HEK293 (cell line): ENCODE measurements around the gene KIF27.
"Not testable (repeated sequence)": the region's sequence is repeated elsewhere in the genome, so short reads cannot be mapped to it uniquely, and the experiment has no call there.

ENCODE experiments used
- CTCF ChIA-PET: fragments of 350-600 bp; formaldehyde crosslinking; extraction: SDS; loops from one replicate; lab custom pipeline; 2021; ENCODE audit warnings: antibody characterized with exemption; lab: Yijun Ruan, JAX
- POLR2A ChIA-PET: fragments of 300-600 bp; formaldehyde crosslinking; extraction: SDS; loops from one replicate; lab custom pipeline; 2020; ENCODE audit warnings: antibody characterized with exemption, inconsistent platforms; lab: Yijun Ruan, JAX
- H3K27ac ChIP-seq: fragments of 200-500 bp; sonication (Bioruptor generic); 2 replicates; pipeline ENCODE4 v1.5.1; 2014; ENCODE audit warnings: low read depth, low read length, control low read depth, inconsistent platforms; ENCODE audit errors: extremely low read depth
- H3K36me3 ChIP-seq, 2 experiments: fragments of 200-500 bp in 1 of 2; sonication (Bioruptor generic) in 1 of 2; 1 replicate in 1 of 2; 2 replicates in 1 of 2; pipeline ENCODE4 v1.5.1; 2014 to 2017; ENCODE audit warnings: inconsistent platforms in 2 of 2, low read length in 2 of 2; ENCODE audit not compliant: control insufficient read depth in 2 of 2, insufficient read depth in 1 of 2
- H3K4me1 ChIP-seq: fragments of 200-500 bp; sonication (Bioruptor generic); 2 replicates; pipeline ENCODE4 v1.5.1; 2014; ENCODE audit warnings: mild to moderate bottlenecking, low read length, inconsistent platforms; ENCODE audit not compliant: control insufficient read depth, insufficient read depth
- H3K4me3 ChIP-seq: 2 replicates; pipeline ENCODE4 v1.5.1; 2011; ENCODE audit warnings: low read depth, mild to moderate bottlenecking, control low read depth, low read length, moderate library complexity
- H3K9me3 ChIP-seq: fragments of 200-500 bp; sonication (Bioruptor generic); 2 replicates; pipeline ENCODE4 v1.5.1; 2014; ENCODE audit warnings: low read depth, low read length, inconsistent platforms; ENCODE audit not compliant: control insufficient read depth, insufficient read depth
- GLI4 ChIP-seq: fragments of 450-650 bp; formaldehyde crosslinking; IDR thresholded peaks from 2 replicates; pipeline ENCODE4 v1.5.1; 2016; ENCODE audit warnings: missing biosample characterization, missing genetic modification characterization
- HOXD13 ChIP-seq: sonication (generic); formaldehyde crosslinking; IDR thresholded peaks from 2 replicates; pipeline ENCODE4 v1.8.0; 2022; ENCODE audit warnings: missing genetic modification reagents, borderline replicate concordance
- MEIS1 ChIP-seq: sonication (generic); formaldehyde crosslinking; IDR thresholded peaks from 2 replicates; pipeline ENCODE4 v1.8.1; 2022; ENCODE audit warnings: missing genetic modification reagents, mild to moderate bottlenecking, borderline replicate concordance
- SP7 ChIP-seq: fragments of 450-650 bp; formaldehyde crosslinking; IDR thresholded peaks from 2 replicates; pipeline ENCODE4 v1.5.1; 2016; ENCODE audit warnings: missing biosample characterization, missing genetic modification characterization
- TRIM28 ChIP-seq: IDR thresholded peaks from 2 replicates; pipeline ENCODE4 v1.6.1; 2011; ENCODE audit warnings: low read length, control low read depth, borderline replicate concordance
- YY2 ChIP-seq: fragments of 450-650 bp; formaldehyde crosslinking; IDR thresholded peaks from 2 replicates; pipeline ENCODE4 v1.5.1; 2016; ENCODE audit warnings: missing biosample characterization, missing genetic modification characterization
- ZBTB20 ChIP-seq: fragments of 450-650 bp; formaldehyde crosslinking; IDR thresholded peaks from 2 replicates; pipeline ENCODE4 v1.5.1; 2016; ENCODE audit warnings: missing biosample characterization, missing genetic modification characterization
- ZNF140 ChIP-seq: fragments of 450-650 bp; formaldehyde crosslinking; IDR thresholded peaks from 2 replicates; pipeline ENCODE4 v1.5.1; 2016; ENCODE audit warnings: missing biosample characterization, missing genetic modification characterization
- ZNF146 ChIP-seq: fragments of 450-650 bp; formaldehyde crosslinking; IDR thresholded peaks from 2 replicates; pipeline ENCODE4 v1.5.1; 2016; ENCODE audit warnings: missing biosample characterization, missing genetic modification characterization
- ZNF37A ChIP-seq: fragments of 450-650 bp; IDR thresholded peaks from 2 replicates; pipeline ENCODE4 v1.5.1; 2018; ENCODE audit warnings: missing biosample characterization, missing genetic modification characterization
- ZNF626 ChIP-seq: fragments of 450-650 bp; sonication (Bioruptor Pico); formaldehyde crosslinking; IDR thresholded peaks from 2 replicates; pipeline ENCODE4 v1.5.1; 2018; ENCODE audit warnings: missing biosample characterization, missing genetic modification characterization, inconsistent platforms
- ZNF660 ChIP-seq: fragments of 450-650 bp; IDR thresholded peaks from 2 replicates; pipeline ENCODE4 v1.5.1; 2018; ENCODE audit warnings: missing biosample characterization, mild to moderate bottlenecking, missing genetic modification characterization
- ZNF776 ChIP-seq: fragments of 450-650 bp; formaldehyde crosslinking; IDR thresholded peaks from 2 replicates; pipeline ENCODE4 v1.5.0; 2017; ENCODE audit warnings: missing biosample characterization, missing genetic modification characterization, borderline replicate concordance
- ZNF777 ChIP-seq: fragments of 450-650 bp; formaldehyde crosslinking; IDR thresholded peaks from 2 replicates; pipeline ENCODE4 v1.5.1; 2017; ENCODE audit warnings: missing biosample characterization, missing genetic modification characterization, borderline replicate concordance
- TF ChIP-seq, protein P1 (sequence below): fragments of 450-650 bp; formaldehyde crosslinking; IDR thresholded peaks from 2 replicates; pipeline ENCODE4 v1.5.1; 2016; ENCODE audit warnings: missing biosample characterization, missing genetic modification characterization
- TF ChIP-seq, protein P2 (sequence below): fragments of 450-650 bp; formaldehyde crosslinking; IDR thresholded peaks from 2 replicates; pipeline ENCODE4 v1.5.1; 2016; ENCODE audit warnings: missing biosample characterization, missing genetic modification characterization
- TF ChIP-seq, protein P3 (sequence below): fragments of 450-650 bp; formaldehyde crosslinking; IDR thresholded peaks from 2 replicates; pipeline ENCODE4 v1.5.1; 2016; ENCODE audit warnings: missing biosample characterization, missing genetic modification characterization, borderline replicate concordance
- TF ChIP-seq, protein P4 (sequence below): fragments of 450-650 bp; formaldehyde crosslinking; IDR thresholded peaks from 2 replicates; pipeline ENCODE4 v1.5.1; 2016; ENCODE audit warnings: missing biosample characterization, missing genetic modification characterization
- TF ChIP-seq, protein P5 (sequence below): fragments of 450-650 bp; formaldehyde crosslinking; IDR thresholded peaks from 2 replicates; pipeline ENCODE4 v1.5.1; 2016; ENCODE audit warnings: missing biosample characterization, missing genetic modification characterization
- TF ChIP-seq, protein P6 (sequence below): fragments of 450-650 bp; formaldehyde crosslinking; IDR thresholded peaks from 2 replicates; pipeline ENCODE4 v1.5.1; 2016; ENCODE audit warnings: missing biosample characterization, missing genetic modification characterization

The KIF27 gene

DNA sequence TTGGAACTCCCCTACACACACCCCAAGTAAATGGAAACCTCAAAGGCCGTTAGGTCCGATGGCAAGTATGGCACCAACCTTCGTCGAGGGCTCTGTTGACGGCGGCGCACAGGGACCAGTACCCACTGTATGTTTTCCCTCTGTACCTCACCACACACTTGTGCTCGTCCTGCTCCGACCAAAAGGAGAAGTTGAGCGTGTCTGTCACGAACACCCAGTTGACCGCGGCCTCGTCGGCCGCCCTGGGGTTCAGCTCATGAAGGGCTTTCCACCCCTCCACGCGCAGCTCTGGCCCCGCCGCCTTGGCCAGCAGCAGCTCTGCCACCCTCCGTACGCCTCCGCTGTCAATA, 34.8 kb upstream of the KIF27 start (continued):
- TF ChIP-seq ZNF660 = no peak
- no peak for TF ChIP-seq ZNF37A
- TF ChIP-seq ZBTB20 (tag by site-specific recombination) = peak; percentile 24; the same call in 1 of the 2 replicates
- TF ChIP-seq, protein P1, sequence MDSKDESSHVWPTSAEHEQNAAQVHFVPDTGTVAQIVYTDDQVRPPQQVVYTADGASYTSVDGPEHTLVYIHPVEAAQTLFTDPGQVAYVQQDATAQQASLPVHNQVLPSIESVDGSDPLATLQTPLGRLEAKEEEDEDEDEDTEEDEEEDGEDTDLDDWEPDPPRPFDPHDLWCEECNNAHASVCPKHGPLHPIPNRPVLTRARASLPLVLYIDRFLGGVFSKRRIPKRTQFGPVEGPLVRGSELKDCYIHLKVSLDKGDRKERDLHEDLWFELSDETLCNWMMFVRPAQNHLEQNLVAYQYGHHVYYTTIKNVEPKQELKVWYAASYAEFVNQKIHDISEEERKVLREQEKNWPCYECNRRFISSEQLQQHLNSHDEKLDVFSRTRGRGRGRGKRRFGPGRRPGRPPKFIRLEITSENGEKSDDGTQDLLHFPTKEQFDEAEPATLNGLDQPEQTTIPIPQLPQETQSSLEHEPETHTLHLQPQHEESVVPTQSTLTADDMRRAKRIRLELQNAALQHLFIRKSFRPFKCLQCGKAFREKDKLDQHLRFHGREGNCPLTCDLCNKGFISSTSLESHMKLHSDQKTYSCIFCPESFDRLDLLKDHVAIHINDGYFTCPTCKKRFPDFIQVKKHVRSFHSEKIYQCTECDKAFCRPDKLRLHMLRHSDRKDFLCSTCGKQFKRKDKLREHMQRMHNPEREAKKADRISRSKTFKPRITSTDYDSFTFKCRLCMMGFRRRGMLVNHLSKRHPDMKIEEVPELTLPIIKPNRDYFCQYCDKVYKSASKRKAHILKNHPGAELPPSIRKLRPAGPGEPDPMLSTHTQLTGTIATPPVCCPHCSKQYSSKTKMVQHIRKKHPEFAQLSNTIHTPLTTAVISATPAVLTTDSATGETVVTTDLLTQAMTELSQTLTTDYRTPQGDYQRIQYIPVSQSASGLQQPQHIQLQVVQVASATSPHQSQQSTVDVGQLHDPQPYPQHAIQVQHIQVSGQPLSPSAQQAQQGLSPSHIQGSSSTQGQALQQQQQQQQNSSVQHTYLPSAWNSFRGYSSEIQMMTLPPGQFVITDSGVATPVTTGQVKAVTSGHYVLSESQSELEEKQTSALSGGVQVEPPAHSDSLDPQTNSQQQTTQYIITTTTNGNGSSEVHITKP (tag by site-specific recombination) = no peak; the same call in 1 of the 2 replicates
- TF ChIP-seq MEIS1 (CRISPR knock-in tag) = no peak
- TF ChIP-seq ZNF777 = 0 out of 2 replicates have a peak, but pooled peaks have one; percentile 36
- TF ChIP-seq ZNF776 (tag by site-specific recombination) = no peak
- no peak for TF ChIP-seq ZNF140 (tag by site-specific recombination)
- no peak for TF ChIP-seq HOXD13 (CRISPR knock-in tag)
- TF ChIP-seq, protein P2, sequence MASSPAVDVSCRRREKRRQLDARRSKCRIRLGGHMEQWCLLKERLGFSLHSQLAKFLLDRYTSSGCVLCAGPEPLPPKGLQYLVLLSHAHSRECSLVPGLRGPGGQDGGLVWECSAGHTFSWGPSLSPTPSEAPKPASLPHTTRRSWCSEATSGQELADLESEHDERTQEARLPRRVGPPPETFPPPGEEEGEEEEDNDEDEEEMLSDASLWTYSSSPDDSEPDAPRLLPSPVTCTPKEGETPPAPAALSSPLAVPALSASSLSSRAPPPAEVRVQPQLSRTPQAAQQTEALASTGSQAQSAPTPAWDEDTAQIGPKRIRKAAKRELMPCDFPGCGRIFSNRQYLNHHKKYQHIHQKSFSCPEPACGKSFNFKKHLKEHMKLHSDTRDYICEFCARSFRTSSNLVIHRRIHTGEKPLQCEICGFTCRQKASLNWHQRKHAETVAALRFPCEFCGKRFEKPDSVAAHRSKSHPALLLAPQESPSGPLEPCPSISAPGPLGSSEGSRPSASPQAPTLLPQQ (tag by site-specific recombination) = no peak
- no peak for TF ChIP-seq GLI4 (tag by site-specific recombination)
- no peak for TF ChIP-seq SP7
- TF ChIP-seq, protein P3, sequence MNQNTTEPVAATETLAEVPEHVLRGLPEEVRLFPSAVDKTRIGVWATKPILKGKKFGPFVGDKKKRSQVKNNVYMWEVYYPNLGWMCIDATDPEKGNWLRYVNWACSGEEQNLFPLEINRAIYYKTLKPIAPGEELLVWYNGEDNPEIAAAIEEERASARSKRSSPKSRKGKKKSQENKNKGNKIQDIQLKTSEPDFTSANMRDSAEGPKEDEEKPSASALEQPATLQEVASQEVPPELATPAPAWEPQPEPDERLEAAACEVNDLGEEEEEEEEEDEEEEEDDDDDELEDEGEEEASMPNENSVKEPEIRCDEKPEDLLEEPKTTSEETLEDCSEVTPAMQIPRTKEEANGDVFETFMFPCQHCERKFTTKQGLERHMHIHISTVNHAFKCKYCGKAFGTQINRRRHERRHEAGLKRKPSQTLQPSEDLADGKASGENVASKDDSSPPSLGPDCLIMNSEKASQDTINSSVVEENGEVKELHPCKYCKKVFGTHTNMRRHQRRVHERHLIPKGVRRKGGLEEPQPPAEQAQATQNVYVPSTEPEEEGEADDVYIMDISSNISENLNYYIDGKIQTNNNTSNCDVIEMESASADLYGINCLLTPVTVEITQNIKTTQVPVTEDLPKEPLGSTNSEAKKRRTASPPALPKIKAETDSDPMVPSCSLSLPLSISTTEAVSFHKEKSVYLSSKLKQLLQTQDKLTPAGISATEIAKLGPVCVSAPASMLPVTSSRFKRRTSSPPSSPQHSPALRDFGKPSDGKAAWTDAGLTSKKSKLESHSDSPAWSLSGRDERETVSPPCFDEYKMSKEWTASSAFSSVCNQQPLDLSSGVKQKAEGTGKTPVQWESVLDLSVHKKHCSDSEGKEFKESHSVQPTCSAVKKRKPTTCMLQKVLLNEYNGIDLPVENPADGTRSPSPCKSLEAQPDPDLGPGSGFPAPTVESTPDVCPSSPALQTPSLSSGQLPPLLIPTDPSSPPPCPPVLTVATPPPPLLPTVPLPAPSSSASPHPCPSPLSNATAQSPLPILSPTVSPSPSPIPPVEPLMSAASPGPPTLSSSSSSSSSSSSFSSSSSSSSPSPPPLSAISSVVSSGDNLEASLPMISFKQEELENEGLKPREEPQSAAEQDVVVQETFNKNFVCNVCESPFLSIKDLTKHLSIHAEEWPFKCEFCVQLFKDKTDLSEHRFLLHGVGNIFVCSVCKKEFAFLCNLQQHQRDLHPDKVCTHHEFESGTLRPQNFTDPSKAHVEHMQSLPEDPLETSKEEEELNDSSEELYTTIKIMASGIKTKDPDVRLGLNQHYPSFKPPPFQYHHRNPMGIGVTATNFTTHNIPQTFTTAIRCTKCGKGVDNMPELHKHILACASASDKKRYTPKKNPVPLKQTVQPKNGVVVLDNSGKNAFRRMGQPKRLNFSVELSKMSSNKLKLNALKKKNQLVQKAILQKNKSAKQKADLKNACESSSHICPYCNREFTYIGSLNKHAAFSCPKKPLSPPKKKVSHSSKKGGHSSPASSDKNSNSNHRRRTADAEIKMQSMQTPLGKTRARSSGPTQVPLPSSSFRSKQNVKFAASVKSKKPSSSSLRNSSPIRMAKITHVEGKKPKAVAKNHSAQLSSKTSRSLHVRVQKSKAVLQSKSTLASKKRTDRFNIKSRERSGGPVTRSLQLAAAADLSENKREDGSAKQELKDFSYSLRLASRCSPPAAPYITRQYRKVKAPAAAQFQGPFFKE (tag by site-specific recombination) = no peak
- TF ChIP-seq, protein P4, sequence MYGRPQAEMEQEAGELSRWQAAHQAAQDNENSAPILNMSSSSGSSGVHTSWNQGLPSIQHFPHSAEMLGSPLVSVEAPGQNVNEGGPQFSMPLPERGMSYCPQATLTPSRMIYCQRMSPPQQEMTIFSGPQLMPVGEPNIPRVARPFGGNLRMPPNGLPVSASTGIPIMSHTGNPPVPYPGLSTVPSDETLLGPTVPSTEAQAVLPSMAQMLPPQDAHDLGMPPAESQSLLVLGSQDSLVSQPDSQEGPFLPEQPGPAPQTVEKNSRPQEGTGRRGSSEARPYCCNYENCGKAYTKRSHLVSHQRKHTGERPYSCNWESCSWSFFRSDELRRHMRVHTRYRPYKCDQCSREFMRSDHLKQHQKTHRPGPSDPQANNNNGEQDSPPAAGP (tag by site-specific recombination) = 0 out of 2 replicates have a peak, but pooled peaks have one; percentile 15
- TF ChIP-seq YY2 (tag by site-specific recombination) = no peak
- TF ChIP-seq ZNF146 (tag by site-specific recombination) = no peak
- TF ChIP-seq ZNF626 (tag by site-specific recombination) = no peak
- TF ChIP-seq, protein P5, sequence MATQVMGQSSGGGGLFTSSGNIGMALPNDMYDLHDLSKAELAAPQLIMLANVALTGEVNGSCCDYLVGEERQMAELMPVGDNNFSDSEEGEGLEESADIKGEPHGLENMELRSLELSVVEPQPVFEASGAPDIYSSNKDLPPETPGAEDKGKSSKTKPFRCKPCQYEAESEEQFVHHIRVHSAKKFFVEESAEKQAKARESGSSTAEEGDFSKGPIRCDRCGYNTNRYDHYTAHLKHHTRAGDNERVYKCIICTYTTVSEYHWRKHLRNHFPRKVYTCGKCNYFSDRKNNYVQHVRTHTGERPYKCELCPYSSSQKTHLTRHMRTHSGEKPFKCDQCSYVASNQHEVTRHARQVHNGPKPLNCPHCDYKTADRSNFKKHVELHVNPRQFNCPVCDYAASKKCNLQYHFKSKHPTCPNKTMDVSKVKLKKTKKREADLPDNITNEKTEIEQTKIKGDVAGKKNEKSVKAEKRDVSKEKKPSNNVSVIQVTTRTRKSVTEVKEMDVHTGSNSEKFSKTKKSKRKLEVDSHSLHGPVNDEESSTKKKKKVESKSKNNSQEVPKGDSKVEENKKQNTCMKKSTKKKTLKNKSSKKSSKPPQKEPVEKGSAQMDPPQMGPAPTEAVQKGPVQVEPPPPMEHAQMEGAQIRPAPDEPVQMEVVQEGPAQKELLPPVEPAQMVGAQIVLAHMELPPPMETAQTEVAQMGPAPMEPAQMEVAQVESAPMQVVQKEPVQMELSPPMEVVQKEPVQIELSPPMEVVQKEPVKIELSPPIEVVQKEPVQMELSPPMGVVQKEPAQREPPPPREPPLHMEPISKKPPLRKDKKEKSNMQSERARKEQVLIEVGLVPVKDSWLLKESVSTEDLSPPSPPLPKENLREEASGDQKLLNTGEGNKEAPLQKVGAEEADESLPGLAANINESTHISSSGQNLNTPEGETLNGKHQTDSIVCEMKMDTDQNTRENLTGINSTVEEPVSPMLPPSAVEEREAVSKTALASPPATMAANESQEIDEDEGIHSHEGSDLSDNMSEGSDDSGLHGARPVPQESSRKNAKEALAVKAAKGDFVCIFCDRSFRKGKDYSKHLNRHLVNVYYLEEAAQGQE (tag by site-specific recombination) = no peak
- TF ChIP-seq, protein P6, sequence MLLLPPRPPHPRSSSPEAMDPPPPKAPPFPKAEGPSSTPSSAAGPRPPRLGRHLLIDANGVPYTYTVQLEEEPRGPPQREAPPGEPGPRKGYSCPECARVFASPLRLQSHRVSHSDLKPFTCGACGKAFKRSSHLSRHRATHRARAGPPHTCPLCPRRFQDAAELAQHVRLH = no peak
- no peak for TF ChIP-seq TRIM28

DNA sequence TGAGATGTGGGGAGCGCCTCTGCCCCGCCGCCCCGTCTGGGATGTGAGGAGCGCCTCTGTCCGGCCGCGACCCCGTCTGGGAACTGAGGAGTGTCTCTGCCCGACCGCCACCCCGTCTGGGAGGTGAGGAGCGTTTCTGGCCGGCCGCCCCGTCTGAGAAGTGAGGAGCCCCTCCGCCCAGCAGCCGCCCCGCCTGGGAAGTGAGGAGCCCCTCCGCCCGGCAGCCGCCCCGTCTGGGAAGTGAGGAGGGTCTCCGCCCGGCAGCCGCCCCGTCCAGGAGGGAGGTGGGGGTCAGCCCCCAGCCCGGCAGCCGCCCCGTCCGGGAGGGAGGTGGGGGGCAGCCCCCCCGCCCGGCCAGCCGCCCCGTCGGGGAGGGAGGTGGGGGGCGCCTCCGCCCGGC, 26.9 kb upstream of the KIF27 start:
- H3K27ac ChIP-seq, H3K9me3 ChIP-seq, H3K4me1 ChIP-seq, H3K4me3 ChIP-seq, POLR2A ChIA-PET, CTCF ChIA-PET: not testable (repeated sequence)
- H3K36me3 ChIP-seq = peaks cover 29 to 76% of the 10 kb centered on the region in 2 experiments
